ENCODE results near the gene GRIK2.

- TF ChIP-seq CTCF (conservative IDR thresholded peaks at IDR 0.05; ENCODE audit: low read depth, low read length) (no peak), POLR2A (IDR thresholded peaks at IDR 0.05; ENCODE audit: low read depth, low read length) (no peak), CEBPB (IDR thresholded peaks at IDR 0.05; ENCODE audit: low read depth, low read length) (no peak), CHD1 (IDR thresholded peaks at IDR 0.05; ENCODE audit: low read depth, low read length) (no peak), NFE2L2 (IDR thresholded peaks at IDR 0.05; ENCODE audit: low read depth, low read length) (no peak)
These were observed 9.1 kb downstream of the GRIK2 start for GRCh38 chr6:101402622-101403031.

All from IMR-90 (cell line).